ENCODE results near the gene ZNF740.

ZNF740 gene

GRCh38 chr12:53241623-53242412 lies 61.3 kb downstream of the ZNF740 start:
- H3K27ac ChIP-seq: no peak overlapping the region
- DNase-seq (ENCODE audit: low spot score): no peak
- no peak for TF ChIP-seq CTCF (IDR thresholded peaks at IDR 0.05)
- H3K4me3 ChIP-seq: no peak overlapping the region

GRCh38 chr12:53244337-53244736 lies 63.8 kb downstream of the ZNF740 start:
- no peak for TF ChIP-seq CTCF (IDR thresholded peaks at IDR 0.05)
- no peak for DNase-seq (ENCODE audit: low spot score)
- Histone ChIP-seq H3K27ac (no peak overlapping the region), H3K4me3 (no peak overlapping the region)
